ENCODE results near the gene SMIM44.
A peak's percentile ranks its signal among the peaks of the same experiment; 100 is the strongest.

Gene SMIM44

DNA sequence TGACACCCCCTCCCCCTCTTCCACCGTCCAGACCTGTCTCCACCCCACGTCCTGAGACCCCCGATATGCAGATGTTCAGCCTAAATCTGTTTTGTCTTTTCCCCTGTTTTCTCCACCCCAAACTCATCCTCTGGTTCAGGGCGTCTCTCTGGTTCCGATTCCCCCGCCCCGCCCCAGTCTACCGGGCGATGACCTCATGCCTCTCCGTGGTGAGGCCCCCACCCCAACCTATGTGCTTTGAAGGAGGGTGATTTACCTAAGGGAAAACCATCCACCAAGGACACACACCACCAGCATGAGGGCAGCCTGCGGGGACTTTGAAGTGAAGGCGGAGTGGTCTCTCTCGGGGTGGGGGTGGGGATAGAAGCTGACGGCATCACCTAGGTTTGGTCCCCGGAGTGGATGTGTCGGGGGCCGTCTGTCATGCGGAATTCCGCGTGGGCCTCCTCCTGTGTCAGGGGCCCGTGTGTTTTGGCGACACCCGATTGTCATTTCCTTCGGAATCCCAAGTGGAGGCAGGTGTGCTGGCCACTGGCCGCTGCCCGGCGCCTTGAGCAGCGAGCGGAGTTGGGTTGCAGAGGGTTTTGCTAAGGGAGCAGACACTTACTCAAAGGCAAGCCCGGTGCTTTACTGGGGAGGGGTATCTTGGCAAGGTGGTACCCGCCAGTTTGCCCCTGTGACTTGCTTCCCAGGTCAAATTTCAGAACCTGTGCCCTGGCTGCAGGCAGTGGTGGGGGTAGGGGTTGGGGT, 24.3 kb upstream of the SMIM44 start:
- Histone ChIP-seq H3K4me3 (peak overlapping the region; percentile 93), H3K36me3 (ENCODE audit: insufficient read depth, low read length) (peaks cover 21% of the 10 kb centered on the region; the same call in 1 of the 2 replicates), H3K9me3 (ENCODE audit: low read depth, low read length) (no peaks in the 10 kb centered on the region), H3K9ac (ENCODE audit: insufficient read length) (peak overlapping the region; percentile 96), H3K27ac (no peak overlapping the region)
- DNase-seq (ENCODE audit: low read depth, low spot score), result no peak
- TF ChIP-seq EZH2 (IDR thresholded peaks at IDR 0.05) (no peak), POLR2AphosphoS5 (IDR thresholded peaks at IDR 0.05; ENCODE audit: borderline replicate concordance, low read depth, low read length) (no peak), FOXP2 (optimal IDR thresholded peaks at IDR 0.05; ENCODE audit: control extremely low read depth, extremely low read length, insufficient read depth) (no peak)

DNA sequence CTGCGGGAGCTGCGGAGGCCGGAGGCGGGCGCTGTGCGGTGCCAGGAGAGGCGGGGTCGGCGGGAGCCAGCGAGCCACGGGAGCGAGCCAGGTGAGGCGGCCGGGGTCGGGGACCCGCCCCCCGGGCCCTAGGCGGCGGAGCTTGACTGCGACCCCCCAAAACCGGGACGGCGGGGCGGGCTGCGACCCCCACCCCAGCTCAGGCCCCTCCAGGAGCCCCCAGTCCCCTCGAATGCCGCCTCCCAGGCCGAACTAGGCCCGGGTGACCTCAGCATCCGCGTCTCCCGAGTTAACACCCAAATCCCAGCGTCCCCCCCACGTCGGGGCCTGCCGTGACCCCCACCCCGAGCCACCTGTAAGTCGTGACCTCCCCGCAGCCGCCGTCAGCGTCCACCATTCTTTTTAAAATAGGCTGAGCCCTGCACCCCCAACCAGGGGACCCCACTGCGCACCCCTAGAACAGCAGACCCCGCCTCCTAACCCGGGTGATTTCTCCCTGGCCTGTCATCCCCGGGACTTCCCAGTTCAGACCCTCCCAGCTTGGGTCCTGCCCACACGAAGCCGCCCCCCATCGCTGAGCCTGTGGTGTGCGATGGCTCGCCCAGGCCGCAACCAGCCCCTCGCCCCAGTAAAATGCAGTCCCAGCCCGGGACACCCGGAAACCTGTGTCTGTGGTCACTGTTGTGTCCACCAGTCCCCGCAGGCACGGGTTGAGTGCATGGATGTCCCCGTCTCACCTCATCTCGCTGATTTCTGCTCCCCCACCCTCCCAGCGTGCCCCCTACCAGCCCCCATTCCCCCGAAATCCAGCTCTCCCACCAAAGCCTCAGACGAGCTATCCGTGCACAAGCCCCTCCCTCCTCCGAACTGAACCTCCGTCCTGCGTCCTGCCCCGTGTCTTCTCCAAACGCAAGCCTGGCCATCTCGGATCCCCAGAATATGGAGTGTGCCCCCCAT, 23.4 kb upstream of the SMIM44 start:
- peak overlapping the region; percentile 93 for H3K4me3 ChIP-seq
- no peak for DNase-seq (ENCODE audit: low read depth, low spot score)

GRCh38 chr19:3505598-3506383, 22.6 kb upstream of the SMIM44 start, which contains the start of gene FZR1:
TSS of gene FZR1 (plus strand) at chr19:3506311. CDS start at chr19:3522990, 16,679 bp downstream.
- peaks cover 21% of the 10 kb centered on the region; the same call in 1 of the 2 replicates for H3K36me3 ChIP-seq (ENCODE audit: insufficient read depth, low read length)
- peak within 1 kb of the TSS; percentile 93 for H3K4me3 ChIP-seq
- H3K27ac ChIP-seq, result peak within 1 kb of the TSS; percentile 94
- TF ChIP-seq FOXP2 (optimal IDR thresholded peaks at IDR 0.05; ENCODE audit: control extremely low read depth, extremely low read length, insufficient read depth) (peak; percentile 73), EZH2 (IDR thresholded peaks at IDR 0.05) (no peak), POLR2AphosphoS5 (IDR thresholded peaks at IDR 0.05; ENCODE audit: borderline replicate concordance, low read depth, low read length) (peak; percentile 66; the same call in 1 of the 2 replicates)
- H3K9me3 ChIP-seq (ENCODE audit: low read depth, low read length), result no peaks in the 10 kb centered on the region
- peak within 1 kb of the TSS; percentile 96 for H3K9ac ChIP-seq (ENCODE audit: insufficient read length)
- DNase-seq (ENCODE audit: low read depth, low spot score), result peak; percentile 86

More for the DNA sequence above, 23.4 kb upstream of the SMIM44 start:
- no peak for TF ChIP-seq EZH2 (IDR thresholded peaks at IDR 0.05)
- no peak for TF ChIP-seq FOXP2 (optimal IDR thresholded peaks at IDR 0.05; ENCODE audit: control extremely low read depth, extremely low read length, insufficient read depth)
- no peak for TF ChIP-seq POLR2AphosphoS5 (IDR thresholded peaks at IDR 0.05; ENCODE audit: borderline replicate concordance, low read depth, low read length)
- H3K27ac ChIP-seq, result peak overlapping the region; percentile 50; the same call in 1 of the 2 replicates
- peaks cover 21% of the 10 kb centered on the region; the same call in 1 of the 2 replicates for H3K36me3 ChIP-seq (ENCODE audit: insufficient read depth, low read length)
- H3K9ac ChIP-seq (ENCODE audit: insufficient read length), result peak overlapping the region; percentile 96
- no peaks in the 10 kb centered on the region for H3K9me3 ChIP-seq (ENCODE audit: low read depth, low read length)

GRCh38 chr19:3504735-3505134, 21.5 kb upstream of the SMIM44 start:
- peak overlapping the region; percentile 94 for H3K27ac ChIP-seq
- TF ChIP-seq EZH2 (IDR thresholded peaks at IDR 0.05) (no peak), FOXP2 (optimal IDR thresholded peaks at IDR 0.05; ENCODE audit: control extremely low read depth, extremely low read length, insufficient read depth) (no peak), POLR2AphosphoS5 (IDR thresholded peaks at IDR 0.05; ENCODE audit: borderline replicate concordance, low read depth, low read length) (no peak)
- DNase-seq (ENCODE audit: low read depth, low spot score), result no peak

DNA sequence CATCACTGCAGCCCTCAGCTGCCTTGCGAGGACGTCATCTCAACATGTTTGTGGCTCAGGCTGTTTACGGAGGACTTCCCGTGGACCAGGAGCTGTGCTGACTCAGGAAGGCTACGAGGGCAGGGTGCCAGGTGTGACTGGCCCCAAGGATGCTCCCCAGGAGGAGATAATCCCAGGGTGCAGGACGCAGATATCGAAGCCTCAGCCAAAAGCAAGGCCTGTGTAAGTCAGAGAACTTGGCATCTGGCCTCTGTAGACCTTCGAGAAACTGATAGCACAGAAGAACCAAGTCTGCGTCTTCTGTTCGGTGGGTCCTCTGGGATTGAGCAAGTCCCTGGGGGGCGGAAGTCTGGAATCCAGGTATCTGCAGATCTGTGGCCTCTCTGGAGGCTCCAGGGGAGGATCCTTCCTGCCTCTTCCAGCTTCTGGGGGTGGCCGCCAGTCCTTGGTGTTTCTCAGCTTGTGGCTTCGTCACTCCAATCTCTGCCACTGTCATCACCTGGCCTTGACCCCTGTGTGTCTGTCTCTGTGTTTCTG, 19.9 kb upstream of the SMIM44 start:
- H3K27ac ChIP-seq, result no peak overlapping the region
- H3K36me3 ChIP-seq (ENCODE audit: insufficient read depth, low read length), result no peaks in the 10 kb centered on the region
- no peak for TF ChIP-seq POLR2AphosphoS5 (IDR thresholded peaks at IDR 0.05; ENCODE audit: borderline replicate concordance, low read depth, low read length)
- no peak for TF ChIP-seq EZH2 (IDR thresholded peaks at IDR 0.05)
- no peak for TF ChIP-seq FOXP2 (optimal IDR thresholded peaks at IDR 0.05; ENCODE audit: control extremely low read depth, extremely low read length, insufficient read depth)
- H3K9ac ChIP-seq (ENCODE audit: insufficient read length), result no peak overlapping the region
- no peak overlapping the region for H3K4me3 ChIP-seq
- DNase-seq (ENCODE audit: low read depth, low spot score), result no peak
- no peaks in the 10 kb centered on the region for H3K9me3 ChIP-seq (ENCODE audit: low read depth, low read length)

More at GRCh38 chr19:3504735-3505134, 21.5 kb upstream of the SMIM44 start:
- Histone ChIP-seq H3K9ac (ENCODE audit: insufficient read length) (no peak overlapping the region), H3K9me3 (ENCODE audit: low read depth, low read length) (no peaks in the 10 kb centered on the region), H3K4me3 (no peak overlapping the region), H3K36me3 (ENCODE audit: insufficient read depth, low read length) (peaks cover 12% of the 10 kb centered on the region; the same call in 1 of the 2 replicates)

DNA sequence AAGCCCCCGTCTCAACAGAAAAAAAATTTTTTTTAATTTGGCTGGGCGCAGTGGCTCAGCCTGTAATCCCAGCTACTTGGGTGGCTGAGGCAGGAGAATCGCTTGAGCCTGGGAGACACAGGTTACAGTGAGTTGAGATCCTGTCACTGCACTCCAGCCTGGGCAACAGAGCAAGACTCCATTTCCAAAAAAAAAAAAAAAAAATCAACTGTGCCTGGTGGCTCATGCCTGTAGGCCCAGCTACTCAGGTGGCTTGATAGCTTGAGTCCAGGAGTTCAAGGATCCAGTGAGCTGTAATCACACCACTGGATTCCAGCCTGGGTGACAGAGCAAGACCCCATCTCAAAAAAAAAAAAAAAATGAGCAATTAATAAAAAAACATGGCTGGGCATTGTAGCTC, 18.5 kb upstream of the SMIM44 start:
- no peak for DNase-seq (ENCODE audit: low read depth, low spot score)
- no peak for TF ChIP-seq EZH2 (IDR thresholded peaks at IDR 0.05)
- no peak for TF ChIP-seq FOXP2 (optimal IDR thresholded peaks at IDR 0.05; ENCODE audit: control extremely low read depth, extremely low read length, insufficient read depth)
- no peak for TF ChIP-seq POLR2AphosphoS5 (IDR thresholded peaks at IDR 0.05; ENCODE audit: borderline replicate concordance, low read depth, low read length)
- Histone ChIP-seq H3K9ac (ENCODE audit: insufficient read length) (no peak overlapping the region), H3K27ac (no peak overlapping the region), H3K4me3 (no peak overlapping the region), H3K9me3 (ENCODE audit: low read depth, low read length) (no peaks in the 10 kb centered on the region), H3K36me3 (ENCODE audit: insufficient read depth, low read length) (peaks cover 4% of the 10 kb centered on the region; the same call in 1 of the 2 replicates)

DNA sequence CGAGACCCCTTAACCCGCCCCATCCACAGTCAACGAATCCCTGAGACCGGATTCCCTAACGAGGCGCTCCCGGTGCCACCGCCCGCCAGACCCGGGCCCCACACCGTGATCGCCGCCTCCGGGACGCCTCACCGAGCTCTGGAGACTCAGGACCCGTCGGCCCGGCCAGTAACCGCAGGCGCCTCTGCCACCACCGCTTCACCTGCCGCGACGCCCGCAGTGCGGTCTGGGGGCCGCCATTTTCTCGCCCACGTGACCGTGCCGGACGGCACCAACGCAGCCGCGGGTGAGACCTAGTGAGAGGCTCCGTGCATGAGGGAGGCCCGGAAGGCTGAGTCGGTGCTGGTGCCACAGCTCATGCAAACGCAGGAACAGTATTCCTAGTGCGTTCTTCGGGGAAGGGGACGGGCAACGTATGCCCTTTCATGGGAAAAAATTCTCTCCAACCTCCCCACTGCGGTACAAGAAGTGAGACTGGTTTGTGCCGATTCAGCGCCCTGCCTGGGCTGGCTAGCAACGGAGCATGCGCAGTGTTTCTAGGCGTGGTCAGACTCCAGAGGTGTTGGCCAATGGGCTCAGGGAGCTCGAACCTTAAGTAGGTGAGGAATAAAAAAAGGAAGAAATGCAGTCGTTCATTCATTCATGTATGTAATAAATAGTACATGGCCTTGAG, 17.3 kb upstream of the SMIM44 start, which contains the start of gene DOHH:
TSS of gene DOHH (minus strand) at position 246 of the 673 bp plus-strand sequence. CDS start 3,860 bp downstream, outside the sequence.
- Histone ChIP-seq H3K36me3 (ENCODE audit: insufficient read depth, low read length) (peaks cover 11% of the 10 kb centered on the region; the same call in 1 of the 2 replicates), H3K9ac (ENCODE audit: insufficient read length) (peak within 1 kb of the TSS; percentile 100), H3K4me3 (peak within 1 kb of the TSS; percentile 97), H3K9me3 (ENCODE audit: low read depth, low read length) (no peaks in the 10 kb centered on the region), H3K27ac (peak within 1 kb of the TSS; percentile 100)
- peak; percentile 96 for DNase-seq (ENCODE audit: low read depth, low spot score)
- TF ChIP-seq FOXP2 (optimal IDR thresholded peaks at IDR 0.05; ENCODE audit: control extremely low read depth, extremely low read length, insufficient read depth) (peak; percentile 12), EZH2 (IDR thresholded peaks at IDR 0.05) (no peak), POLR2AphosphoS5 (IDR thresholded peaks at IDR 0.05; ENCODE audit: borderline replicate concordance, low read depth, low read length) (peak; percentile 83)
